Uterus (tissue), 2 donors: ENCODE results near the gene B4GALT4.

Experiments
- POLR2A ChIP-seq, 2 donors: fragments of 450-650 bp; IDR thresholded peaks; one replicate each; pipeline ENCODE4 v1.6.1; 2016; ENCODE audit warnings: antibody characterized with exemption in 2 of 2, mild to moderate bottlenecking in 1 of 2, moderate library complexity in 1 of 2
- TF ChIP-seq, protein P1 (sequence below), 4 experiments: fragments of 200-600 bp in 2 of 4; fragments of 450-650 bp in 2 of 4; sonication (generic) in 2 of 4; IDR thresholded peaks; one replicate each; pipeline ENCODE4 v1.5.1; 2016 to 2019; ENCODE audit warnings: antibody characterized with exemption in 4 of 4, mild to moderate bottlenecking in 2 of 4, moderate library complexity in 1 of 4

- TF ChIP-seq, protein P1, sequence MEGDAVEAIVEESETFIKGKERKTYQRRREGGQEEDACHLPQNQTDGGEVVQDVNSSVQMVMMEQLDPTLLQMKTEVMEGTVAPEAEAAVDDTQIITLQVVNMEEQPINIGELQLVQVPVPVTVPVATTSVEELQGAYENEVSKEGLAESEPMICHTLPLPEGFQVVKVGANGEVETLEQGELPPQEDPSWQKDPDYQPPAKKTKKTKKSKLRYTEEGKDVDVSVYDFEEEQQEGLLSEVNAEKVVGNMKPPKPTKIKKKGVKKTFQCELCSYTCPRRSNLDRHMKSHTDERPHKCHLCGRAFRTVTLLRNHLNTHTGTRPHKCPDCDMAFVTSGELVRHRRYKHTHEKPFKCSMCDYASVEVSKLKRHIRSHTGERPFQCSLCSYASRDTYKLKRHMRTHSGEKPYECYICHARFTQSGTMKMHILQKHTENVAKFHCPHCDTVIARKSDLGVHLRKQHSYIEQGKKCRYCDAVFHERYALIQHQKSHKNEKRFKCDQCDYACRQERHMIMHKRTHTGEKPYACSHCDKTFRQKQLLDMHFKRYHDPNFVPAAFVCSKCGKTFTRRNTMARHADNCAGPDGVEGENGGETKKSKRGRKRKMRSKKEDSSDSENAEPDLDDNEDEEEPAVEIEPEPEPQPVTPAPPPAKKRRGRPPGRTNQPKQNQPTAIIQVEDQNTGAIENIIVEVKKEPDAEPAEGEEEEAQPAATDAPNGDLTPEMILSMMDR (IDR thresholded peaks at IDR 0.05): no peak
- TF ChIP-seq POLR2A (IDR thresholded peaks at IDR 0.05): no peak
These were observed 56.6 kb downstream of the B4GALT4 start for GRCh38 chr3:119184111-119184510.
